Activated CD4-positive, CD25-positive, alpha-beta regulatory T cell (primary cell): ENCODE results near the gene VWA5B2.

ENCODE experiments used
- DNase-seq, 4 experiments: peaks; one replicate each; lab custom pipeline; 2025; lab: John Stamatoyannopoulos, UW

VWA5B2 gene

DNA sequence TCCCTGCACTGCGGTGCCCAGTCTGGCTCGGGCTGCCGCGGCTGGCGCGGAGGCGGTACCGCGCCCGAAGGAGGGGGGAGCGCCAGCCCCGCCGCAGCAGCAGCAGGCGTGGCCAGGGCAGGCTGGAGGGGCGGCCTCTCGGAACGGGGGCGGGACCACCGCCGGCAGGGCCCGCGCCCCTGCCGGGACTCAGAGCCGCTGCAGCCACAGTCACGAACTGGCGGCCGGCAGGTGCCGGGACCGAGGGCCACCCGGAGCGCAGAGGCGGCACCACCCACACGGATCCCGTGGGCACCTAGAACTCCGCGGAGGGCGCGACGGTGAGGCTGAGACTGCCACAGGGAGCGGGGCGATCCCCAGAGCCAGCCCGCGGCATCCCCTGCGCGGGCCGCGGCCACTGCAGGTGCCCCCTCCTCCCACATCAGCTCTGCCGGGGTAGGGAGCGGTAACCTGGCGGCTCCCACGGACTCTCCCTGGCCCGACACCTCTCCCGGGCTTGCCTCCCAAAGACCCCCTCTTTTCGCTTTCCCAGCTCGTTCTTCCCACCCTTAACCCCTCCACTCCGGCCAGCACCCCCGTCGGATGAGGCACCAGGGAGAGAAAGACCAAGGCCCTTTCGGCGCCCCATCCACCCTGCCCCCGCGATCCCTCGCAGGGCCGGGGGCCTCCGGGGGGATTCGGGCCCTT is at the start of gene VWA5B2:
Gene VWA5B2, plus strand, starts transcription at position 192 of the 687 bp plus-strand sequence. CDS start 944 bp downstream, outside the sequence.
- DNase-seq: peak; percentile 28 to 54 (median 38)

DNA sequence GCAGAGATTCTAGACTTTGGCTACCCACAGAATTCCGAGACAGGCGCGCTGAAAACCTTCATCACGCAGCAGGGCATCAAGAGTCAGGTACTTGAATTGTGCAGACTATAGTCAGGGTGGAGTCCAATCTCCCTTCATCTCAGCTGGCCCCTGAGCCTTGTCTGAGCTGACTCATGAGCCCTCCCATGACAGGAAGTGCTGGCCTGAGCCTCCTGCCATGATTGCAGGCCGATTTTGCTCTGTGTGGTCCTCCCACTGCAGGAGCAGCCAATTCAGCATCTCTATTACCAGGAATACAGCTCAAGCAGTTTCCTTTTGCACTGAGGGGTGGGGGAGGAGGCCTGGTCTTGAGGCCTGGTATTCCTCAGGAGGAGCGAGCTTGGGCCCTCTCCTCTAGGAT is 49.2 kb upstream of the VWA5B2 start:
- no peak for DNase-seq

DNA sequence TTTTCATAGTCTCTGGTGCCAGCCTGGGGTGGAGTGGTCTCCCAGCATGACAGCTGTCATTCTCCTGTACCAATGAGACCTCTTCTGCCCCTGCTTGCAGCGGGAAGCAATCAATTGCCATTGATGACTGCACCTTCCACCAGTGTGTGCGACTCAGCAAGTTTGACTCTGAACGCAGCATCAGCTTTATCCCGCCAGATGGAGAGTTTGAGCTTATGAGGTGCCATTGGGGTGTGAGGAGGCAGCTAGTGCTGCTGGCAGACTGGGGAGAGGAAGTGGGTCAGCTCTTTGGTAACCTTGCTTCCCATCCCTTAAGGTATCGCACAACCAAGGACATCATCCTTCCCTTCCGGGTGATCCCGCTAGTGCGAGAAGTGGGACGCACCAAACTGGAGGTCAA is 47.8 kb upstream of the VWA5B2 start:
- DNase-seq: no peak

DNA sequence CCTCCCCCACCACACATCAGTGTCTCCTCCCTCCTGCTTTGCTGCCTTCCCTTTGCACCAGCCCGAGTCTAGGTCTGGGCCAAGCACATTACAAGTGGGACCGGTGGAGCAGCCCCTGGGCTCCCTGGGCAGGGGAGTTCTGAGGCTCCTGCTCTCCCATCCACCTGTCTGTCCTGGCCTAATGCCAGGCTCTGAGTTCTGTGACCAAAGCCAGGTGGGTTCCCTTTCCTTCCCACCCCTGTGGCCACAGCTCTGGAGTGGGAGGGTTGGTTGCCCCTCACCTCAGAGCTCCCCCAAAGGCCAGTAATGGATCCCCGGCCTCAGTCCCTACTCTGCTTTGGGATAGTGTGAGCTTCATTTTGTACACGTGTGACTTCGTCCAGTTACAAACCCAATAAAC is 45.7 kb upstream of the VWA5B2 start:
- no peak for DNase-seq

DNA sequence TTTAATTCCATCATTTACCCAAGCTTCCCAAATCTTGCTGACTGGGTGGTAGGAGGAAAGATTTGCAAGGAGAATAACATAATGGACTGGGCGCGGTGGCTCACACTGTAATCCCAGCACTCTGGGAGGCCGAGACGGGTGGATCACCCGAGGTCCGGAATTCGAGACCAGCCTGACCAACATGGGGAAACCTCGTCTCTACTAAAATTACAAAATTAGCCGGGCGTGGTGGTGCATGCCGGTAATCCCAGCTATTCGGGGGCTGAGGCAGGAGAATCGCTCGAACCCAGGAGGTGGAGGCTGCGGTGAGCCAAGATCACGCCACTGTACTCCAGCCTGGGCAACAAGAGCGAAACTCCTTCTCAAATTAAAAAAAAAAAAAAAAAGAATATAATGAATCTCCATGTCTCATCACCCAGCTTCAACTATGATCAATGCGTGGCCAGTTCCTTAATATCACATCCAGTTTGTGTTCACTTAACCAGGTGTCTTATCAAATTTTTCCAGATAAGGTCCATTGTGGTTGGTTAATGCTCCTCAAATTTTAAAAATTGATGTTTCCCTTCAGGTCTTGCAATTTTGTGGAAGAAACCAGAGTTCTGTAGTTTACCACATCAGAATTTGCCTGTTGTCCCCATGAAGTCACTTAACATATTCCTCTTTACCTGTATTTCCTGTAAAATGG is 44.7 kb upstream of the VWA5B2 start:
- no peak for DNase-seq

DNA sequence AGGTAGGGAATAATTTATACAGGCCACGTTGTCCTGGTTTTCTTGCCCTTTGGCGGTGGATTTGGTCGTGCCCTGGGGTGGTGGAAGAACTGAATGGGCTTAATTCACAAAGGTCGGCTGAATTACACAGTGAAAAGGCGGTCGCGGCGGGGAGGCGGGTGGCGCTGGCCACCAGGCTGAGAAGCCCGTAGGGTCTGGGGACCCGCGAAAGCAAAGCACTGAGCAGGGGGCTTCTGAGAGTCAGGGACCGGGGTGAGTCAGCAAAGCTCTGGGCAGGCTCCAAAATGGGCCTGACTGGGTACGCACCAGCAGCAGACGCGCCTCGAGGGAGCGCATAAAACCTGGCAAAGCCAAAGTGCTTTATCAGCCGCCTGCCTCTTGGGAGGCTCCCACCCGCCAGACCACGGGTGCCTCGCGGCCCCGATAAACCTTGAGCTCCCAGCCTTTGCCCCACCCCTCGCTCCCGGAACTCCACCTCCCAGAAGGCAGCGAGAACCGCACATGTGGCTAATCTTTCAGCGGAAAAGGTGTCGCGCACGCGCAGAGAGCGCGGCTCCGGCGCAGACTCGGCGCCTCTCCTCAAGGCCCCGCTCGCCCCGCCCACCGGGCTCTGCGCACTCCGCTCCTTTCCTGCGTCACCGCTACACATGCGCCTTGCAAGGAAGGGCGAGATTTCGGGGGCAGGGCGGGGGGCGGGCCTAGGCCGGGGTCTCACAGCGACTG is 43.8 kb upstream of the VWA5B2 start:
- peak; percentile 97 to 99 (median 98) for DNase-seq

DNA sequence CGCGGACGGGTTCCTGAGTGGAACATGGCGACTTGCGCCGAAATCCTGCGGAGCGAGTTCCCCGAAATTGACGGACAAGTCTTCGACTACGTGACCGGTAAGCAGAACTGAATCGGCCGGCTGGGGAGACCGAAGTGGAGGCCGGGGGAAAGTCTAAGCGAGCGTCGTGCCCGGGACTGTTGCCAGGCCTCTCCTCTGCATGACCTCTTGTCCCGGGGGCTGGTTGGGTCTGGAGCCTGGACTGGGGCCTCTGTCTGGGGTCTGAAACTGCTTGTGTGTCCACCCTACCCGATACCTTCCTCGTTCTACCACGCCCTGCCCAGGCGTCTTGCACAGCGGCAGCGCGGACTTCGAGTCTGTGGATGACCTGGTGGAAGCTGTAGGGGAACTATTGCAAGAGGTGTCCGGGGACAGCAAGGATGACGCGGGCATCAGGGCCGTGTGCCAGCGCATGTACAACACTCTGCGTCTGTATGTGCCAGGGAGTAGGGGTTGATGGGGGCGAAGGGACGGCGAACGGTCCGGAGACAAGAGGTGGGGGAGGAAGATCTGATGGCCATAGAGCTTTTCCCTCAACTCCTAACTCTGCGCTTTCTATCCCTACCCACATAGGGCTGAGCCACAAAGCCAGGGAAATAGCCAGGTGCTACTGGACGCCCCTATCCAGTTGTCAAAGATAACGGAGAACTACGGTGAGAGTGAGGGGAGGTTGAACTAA is 43.0 kb upstream of the VWA5B2 start, which contains the start of gene ABCF3:
Gene ABCF3, plus strand, starts transcription at position 16 of the 718 bp plus-strand sequence. Its CDS starts 9 bp downstream, at position 25.
- DNase-seq: no peak

DNA sequence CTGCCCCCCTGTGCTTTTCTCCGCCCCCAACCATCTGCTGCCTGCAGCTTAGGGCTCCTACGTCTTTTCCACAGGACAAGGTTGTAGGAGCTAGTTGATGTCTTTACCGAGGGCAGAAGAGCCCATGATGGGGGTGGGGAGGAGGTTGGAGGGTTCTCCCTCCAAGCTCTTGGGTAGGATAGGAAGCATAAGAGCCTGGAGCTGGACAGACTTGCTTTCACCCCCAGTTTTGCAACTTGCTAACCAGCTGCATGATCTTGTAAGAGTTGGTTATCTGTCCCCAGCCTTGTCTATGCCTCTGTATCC is 42.5 kb upstream of the VWA5B2 start:
- no peak for DNase-seq

DNA sequence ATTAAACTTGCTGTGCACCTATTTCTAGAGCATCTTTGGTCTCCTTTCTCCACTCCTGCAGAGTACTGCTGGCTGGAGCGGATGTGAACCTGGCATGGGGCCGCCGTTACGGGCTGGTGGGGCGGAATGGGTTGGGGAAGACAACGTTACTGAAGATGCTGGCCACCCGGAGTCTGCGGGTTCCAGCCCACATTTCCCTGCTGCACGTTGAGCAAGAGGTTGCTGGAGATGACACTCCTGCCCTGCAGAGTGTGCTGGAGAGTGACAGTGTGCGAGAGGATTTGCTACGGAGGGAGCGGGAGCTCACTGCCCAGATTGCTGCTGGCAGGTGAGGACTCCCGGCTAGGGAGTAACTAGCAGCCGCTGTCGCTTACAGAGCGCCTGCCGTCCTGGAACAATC is 41.3 kb upstream of the VWA5B2 start:
- DNase-seq: no peak

DNA sequence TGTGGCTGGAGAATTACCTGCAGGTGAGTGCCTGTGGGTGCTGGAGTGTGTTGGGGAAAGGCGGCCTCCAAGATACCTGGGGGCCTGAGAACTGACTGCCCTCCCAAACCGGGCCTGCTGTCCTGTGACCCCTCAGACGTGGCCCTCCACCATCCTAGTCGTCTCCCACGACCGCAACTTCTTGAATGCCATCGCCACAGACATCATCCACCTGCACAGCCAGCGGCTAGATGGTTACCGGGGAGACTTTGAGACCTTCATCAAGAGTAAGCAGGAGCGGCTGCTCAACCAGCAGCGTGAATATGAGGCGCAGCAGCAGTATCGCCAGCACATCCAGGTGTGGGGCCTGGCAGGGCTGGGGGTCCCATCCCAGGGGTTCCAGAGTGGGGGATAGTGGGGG is 40.0 kb upstream of the VWA5B2 start:
- no peak for DNase-seq

DNA sequence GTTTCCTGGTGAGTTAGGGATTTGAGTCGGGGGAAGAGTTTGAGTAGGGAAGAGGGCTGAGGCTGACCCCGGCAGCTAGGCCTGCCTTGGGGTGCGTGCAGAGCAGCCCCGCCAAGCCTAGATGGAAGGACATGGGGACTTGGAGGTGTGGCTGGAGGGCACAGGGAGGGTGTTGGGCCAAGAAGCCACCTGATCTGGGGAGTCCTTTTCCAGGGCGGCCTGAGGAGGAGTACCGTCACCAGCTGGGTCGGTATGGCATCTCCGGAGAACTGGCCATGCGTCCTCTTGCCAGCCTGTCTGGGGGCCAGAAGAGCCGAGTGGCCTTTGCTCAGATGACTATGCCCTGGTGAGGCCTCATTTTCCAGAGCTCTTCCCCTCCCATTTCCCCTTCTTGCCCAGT is 36.5 kb upstream of the VWA5B2 start:
- DNase-seq: no peak

DNA sequence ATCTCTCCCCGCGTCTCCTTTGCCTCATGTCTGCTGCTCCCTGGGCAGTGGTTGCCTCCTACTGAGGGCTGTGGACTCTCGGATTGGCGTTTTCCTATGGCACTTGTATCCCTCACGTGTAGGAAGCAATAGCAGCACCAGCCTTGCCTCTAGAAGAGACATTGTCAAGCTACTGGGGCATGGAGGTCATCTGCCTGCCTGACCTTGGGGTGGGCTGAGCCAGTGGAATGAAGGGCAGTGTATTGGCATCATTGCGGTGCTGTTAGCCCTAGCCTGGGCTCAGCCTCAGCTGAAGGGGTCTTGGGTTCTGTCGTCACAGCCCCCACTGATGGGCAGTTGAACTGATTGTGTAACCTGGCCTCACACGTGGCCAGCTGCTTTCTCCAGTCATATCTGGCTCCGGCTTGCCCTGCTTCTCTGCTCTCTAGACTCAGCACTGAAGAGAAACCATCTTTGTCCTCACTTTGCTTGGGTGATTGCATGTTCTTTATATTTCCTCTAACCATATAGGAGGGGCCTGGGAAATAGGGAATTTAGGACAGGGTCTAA is 35.3 kb upstream of the VWA5B2 start:
- no peak for DNase-seq

DNA sequence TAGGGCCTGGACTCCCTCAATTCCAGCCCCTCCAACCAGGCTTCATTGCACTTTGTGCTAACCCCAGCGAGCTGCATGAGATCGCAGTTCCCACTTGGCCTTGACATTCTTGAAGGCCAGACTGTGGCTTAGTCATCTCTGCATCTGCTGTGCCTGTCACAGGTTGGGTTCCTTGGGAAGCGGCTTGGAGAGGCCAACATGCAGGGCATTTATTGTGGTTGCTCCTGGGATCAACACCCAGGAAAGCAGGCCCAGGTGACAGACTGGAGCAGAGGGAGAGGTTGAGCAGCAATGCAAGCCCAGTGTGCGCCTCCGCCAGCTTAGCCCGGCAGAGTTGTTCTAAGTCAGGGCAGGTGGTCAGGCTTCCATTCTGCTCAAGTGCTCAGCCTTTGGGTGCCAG is 32.8 kb upstream of the VWA5B2 start:
- no peak for DNase-seq

DNA sequence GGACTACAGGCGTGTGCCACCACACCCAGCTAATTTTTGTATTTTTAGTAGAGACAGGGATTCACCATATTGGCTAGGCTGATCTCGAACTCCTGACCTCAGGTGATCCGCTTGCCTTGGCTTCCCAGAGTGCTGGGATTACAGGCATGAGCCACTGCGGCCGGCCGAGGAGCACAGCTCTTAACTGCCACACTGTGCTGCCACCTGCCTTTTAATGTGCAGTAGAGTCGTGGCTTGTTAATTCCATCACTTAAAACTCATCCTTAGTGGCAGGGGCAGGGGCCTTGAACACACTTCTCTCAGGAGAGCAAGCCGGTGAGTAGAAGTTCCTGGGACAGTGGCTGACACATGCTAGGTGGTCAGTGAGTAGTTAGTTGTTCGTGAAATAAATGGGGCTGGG is 30.9 kb upstream of the VWA5B2 start:
- DNase-seq: no peak

DNA sequence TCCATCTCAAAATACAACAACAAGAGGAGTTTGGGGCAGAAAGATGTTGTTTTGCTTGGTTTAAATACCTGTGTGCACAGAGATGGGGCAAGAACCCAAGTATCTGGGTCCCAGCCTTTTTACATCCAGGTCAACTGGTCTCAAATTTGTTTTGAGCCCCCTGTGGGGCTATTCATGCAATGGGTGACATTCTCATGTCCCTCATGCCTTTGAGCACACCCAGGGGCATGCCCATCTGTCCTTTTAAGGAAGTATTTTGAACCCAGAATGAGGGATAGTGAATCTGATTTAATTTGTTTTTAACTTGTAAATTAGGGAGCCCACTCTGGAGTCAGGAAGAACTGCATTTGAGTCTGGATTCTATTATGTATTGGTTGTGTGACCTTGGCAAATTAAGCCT is 28.6 kb upstream of the VWA5B2 start:
- DNase-seq: no peak

DNA sequence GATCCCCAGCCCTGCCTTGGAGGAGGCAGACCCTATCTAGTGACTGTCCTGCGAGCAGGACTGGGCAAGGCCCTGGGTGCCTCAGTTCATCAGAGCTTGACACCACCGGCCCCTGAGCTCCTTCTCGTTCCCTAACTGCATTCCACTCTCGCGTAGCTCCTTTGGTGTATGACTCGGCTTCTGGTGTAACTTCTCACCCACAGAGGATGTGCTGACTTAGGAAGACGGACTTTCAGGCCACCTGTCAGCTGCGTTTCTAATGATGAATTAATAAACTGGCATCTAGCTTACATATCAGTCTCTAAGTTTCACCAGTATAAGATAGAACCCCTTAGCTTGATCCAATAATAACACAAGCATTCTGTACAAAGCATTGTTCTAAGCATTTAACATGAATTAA is 25.9 kb upstream of the VWA5B2 start:
- no peak for DNase-seq

DNA sequence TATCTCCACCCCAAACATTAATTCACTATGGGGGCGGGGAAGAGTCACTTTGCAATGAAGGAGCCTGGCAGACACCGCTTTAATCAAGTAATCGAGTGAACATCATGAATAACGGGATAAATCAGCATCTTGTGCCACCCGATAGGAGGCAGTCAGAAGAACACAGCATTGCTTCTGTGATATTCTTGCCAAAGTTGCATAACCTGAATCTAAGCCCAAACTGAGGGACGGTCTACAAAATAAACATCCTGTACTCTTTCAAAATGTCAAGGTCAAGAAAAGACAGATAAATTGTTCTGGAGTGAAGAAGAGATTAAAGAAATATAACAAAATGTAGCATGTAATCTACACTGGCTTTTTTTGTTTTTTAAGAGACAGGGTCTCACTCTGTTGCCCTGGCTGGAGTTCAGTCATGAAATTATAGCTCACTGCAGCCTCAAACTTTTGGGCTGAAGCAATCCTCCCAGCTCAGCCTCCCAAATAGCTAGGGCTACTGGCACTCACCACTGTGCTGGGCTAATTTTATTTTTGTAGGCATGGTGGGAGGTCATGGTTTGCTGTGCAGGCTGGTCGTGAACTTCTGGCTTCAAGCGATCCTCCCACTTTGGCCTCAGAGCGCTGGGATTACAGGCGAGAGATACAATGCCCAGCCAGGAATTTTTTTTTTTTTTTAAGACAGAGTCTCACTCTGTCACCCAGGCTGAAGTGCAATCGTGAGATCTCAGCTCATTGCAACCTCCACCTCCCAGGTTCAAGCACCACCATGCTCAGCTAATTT is 20.1 kb upstream of the VWA5B2 start:
- no peak for DNase-seq

DNA sequence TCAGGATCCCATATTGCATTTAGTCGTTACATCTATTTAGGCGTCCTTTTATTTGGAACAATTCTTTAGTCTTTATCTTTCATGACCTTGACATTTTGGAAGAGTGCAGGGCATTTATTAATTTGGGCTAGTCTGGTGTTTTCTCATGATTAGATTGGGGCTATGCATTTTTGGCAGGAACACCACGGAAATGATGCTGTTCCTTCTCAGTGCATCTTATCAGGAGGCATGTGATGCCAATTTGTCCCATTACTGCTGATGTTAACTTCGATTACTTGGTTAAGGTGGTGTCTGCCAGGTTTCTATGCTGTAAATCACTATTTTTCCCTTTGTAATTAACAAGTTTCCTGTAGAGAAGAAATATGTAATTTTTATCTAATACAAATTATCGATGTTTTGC is 18.1 kb upstream of the VWA5B2 start:
- no peak for DNase-seq

DNA sequence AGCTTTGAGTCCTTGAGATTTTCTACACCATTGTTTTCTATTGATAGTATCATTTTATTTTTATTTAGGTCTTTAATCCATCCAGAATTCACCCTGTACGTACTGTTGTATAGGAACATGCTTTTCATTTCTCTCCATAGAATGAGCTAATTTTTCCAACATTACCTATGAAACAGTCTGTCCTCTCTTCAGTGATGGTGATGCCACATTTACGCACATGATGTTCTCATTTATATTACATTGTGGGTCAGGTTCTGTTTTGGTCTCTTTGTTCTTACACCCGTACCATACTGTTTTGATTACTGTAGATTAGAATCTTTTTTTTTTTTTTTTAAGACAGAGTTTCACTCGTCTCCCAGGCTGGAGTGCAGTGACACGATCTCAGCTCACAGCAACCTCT is 17.7 kb upstream of the VWA5B2 start:
- DNase-seq: no peak

DNA sequence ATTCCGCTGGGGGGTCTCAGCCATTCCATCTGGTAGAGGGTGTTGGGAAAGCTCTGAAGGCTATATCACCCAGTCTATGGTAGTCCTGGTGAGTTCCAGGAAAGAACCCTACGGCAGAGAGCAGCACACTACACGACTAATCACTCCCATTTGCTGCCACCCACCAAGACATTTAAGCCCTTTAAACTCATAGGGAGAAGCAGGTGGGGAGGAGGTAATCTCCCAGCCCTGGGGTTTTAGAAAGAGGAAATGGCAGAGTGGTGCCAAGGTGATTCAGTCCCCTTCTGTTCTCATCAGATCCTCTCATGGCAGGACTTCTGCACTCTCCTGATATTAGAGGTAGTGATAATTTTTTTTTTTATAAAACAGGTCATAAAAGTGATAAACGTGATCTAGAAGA is 10.6 kb upstream of the VWA5B2 start:
- no peak for DNase-seq

DNA sequence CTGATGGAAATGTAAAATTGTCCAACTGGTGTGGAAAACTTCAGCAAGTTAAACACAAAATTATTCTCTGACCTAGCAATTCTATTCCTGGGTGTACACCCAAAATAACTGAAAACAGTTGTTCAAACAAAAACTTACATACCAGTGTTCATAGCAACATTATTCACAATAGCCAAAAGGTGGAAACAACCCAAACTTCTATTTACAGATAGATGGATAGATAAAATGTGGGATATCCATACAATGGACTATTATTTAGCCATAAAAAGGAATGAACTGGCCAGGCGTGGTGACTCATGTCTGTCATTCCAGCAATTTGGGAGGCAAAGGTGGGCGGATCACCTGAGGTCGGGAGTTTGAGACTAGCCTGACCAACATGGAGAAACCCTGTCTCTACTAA is 6.9 kb upstream of the VWA5B2 start:
- no peak for DNase-seq

DNA sequence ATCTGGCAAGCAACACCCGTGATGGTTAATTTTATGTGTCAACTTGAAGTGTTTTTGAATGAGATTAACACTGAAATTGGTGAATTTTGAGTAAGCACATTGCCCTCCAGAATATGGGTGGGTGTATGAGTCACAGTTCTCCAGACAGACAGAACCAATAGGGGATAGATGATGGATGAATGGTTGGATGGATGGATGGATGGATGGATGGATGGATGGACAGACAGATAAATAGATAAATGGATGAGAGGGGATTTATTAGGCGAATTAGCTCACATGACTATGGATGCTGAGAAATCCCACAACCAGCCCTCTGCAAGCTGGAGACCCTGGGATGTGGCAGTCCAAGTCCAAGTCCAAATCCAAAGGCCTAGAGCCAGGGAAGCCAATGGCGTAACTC is 5.4 kb upstream of the VWA5B2 start:
- DNase-seq: no peak
